ENCODE data around the gene PLCB2. TPM values are rescaled to one million over a fixed set of nuclear protein-coding genes. Genes with fewer than 3 reads are reported as not detected.

The PLCB2 gene
- total RNA-seq, 1 donor: 61.7 TPM

GRCh38 chr15:40267670-40268069 lies 40.1 kb downstream of the PLCB2 start:
- Histone ChIP-seq H3K4me3 (ENCODE audit: low read length) (no peak overlapping the region), H3K4me1 (ENCODE audit: insufficient read depth, low read length) (no peaks in the 10 kb centered on the region), H3K9me3 (ENCODE audit: low read depth, low read length) (no peaks in the 10 kb centered on the region), H3K27me3 (ENCODE audit: insufficient read depth, low read length) (no peaks in the 10 kb centered on the region)

- Histone ChIP-seq H3K4me1 (ENCODE audit: insufficient read depth, low read length) (no peaks in the 10 kb centered on the region), H3K27me3 (ENCODE audit: insufficient read depth, low read length) (no peaks in the 10 kb centered on the region), H3K9me3 (ENCODE audit: low read depth, low read length) (no peaks in the 10 kb centered on the region), H3K4me3 (ENCODE audit: low read length) (no peak overlapping the region)
Observed at GRCh38 chr15:40266828-40267304, 40.9 kb downstream of the PLCB2 start.

DNA sequence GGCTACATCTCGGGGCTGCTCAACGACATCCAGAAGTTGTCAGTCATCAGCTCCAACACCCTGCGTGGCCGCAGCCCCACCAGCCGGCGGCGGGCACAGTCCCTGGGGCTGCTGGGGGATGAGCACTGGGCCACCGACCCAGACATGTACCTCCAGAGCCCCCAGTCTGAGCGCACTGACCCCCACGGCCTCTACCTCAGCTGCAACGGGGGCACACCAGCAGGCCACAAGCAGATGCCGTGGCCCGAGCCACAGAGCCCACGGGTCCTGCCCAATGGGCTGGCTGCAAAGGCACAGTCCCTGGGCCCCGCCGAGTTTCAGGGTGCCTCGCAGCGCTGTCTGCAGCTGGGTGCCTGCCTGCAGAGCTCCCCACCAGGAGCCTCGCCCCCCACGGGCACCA lies 41.9 kb downstream of the PLCB2 start:
- H3K27me3 ChIP-seq (ENCODE audit: insufficient read depth, low read length): no peaks in the 10 kb centered on the region
- H3K4me3 ChIP-seq (ENCODE audit: low read length): no peak overlapping the region
- H3K4me1 ChIP-seq (ENCODE audit: insufficient read depth, low read length): no peaks in the 10 kb centered on the region
- H3K9me3 ChIP-seq (ENCODE audit: low read depth, low read length): no peaks in the 10 kb centered on the region

DNA sequence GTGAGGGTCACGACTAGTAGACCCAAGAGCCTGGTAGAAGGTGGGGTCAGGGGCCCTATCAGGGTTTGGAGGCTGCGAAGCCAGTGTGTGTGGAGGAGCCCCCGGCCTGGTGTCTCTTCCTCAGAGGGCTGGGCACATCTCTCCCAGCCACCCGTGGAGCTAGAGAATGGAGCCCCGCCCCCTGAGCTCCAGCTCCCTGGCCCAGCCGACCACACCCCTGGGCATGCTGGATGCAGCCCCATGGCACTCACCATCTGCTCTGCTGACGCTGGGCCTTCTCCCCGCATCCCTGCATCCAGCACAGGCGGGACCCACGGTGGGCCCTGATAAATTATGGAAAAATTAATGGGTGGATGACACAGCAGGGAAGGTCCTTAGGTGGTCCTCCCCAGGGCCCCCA lies 42.4 kb downstream of the PLCB2 start:
- Histone ChIP-seq H3K4me1 (ENCODE audit: insufficient read depth, low read length) (no peaks in the 10 kb centered on the region), H3K4me3 (ENCODE audit: low read length) (no peak overlapping the region), H3K27me3 (ENCODE audit: insufficient read depth, low read length) (no peaks in the 10 kb centered on the region), H3K9me3 (ENCODE audit: low read depth, low read length) (no peaks in the 10 kb centered on the region)

DNA sequence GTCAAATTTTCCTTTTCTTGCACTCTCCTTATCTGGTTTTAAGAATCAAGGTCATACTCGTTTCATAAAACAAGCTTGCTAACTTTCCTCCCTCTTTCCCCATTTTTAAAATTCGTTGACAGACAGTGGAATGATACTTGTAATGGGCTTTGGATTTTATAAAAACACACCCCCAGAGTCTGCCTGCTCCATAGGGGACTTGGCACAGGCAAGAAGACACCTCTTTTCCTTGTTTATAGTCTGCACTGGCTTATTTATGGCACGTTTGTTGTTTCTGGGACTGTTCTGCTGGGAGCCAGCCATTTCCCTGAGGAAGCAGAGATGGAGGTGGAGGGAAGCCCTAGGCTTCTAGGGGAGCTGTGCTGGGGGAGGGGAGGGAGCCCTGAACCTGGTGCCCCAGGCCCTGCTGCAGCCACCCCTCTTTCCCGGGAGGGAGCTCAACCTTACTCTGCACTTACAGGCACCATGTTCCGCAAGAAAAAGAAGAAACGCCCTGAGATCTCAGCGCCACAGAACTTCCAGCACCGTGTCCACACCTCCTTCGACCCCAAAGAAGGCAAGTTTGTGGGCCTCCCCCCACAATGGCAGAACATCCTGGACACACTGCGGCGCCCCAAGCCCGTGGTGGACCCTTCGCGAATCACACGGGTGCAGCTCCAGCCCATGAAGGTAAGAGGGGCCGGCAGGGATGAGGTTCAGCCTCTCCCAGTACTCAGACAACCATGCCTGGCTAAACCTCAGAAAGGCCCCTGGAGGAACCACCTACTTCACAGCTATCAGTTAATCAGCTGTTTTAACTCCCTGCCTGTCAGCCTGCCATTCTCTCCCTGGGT lies 43.2 kb downstream of the PLCB2 start:
- Histone ChIP-seq H3K4me3 (ENCODE audit: low read length) (no peak overlapping the region), H3K4me1 (ENCODE audit: insufficient read depth, low read length) (no peaks in the 10 kb centered on the region), H3K27me3 (ENCODE audit: insufficient read depth, low read length) (no peaks in the 10 kb centered on the region), H3K9me3 (ENCODE audit: low read depth, low read length) (no peaks in the 10 kb centered on the region)

GRCh38 chr15:40263024-40263754 lies 44.5 kb downstream of the PLCB2 start:
- Histone ChIP-seq H3K4me3 (ENCODE audit: low read length) (no peak overlapping the region), H3K27me3 (ENCODE audit: insufficient read depth, low read length) (no peaks in the 10 kb centered on the region), H3K4me1 (ENCODE audit: insufficient read depth, low read length) (no peaks in the 10 kb centered on the region), H3K9me3 (ENCODE audit: low read depth, low read length) (no peaks in the 10 kb centered on the region)

DNA sequence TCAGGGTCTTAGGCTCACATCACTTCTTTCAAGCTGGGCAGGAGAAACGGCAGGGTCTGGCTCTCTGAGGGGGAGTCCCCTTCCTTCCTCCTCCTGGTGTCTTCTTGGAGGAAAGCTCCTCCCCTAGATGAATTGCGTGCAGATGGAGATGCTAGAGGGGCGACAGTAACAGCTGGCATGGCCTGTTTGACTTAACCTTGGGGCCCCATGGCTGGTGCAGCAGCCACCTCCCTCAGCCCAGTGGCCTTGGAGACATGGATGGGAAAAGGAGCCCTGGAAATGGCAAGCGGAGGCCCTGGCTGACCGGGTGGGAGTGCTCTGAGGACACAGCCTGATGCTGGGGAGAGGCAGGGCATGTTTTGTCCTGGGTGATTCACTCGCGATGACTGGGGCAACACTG lies 48.7 kb downstream of the PLCB2 start:
- H3K4me1 ChIP-seq (ENCODE audit: insufficient read depth, low read length): no peaks in the 10 kb centered on the region
- peaks cover 6% of the 10 kb centered on the region for H3K27me3 ChIP-seq (ENCODE audit: insufficient read depth, low read length)
- no peak overlapping the region for H3K4me3 ChIP-seq (ENCODE audit: low read length)

GRCh38 chr15:40258544-40258943 lies 49.2 kb downstream of the PLCB2 start:
- peaks cover under 1% of the 10 kb centered on the region for H3K4me1 ChIP-seq (ENCODE audit: insufficient read depth, low read length)
- H3K4me3 ChIP-seq (ENCODE audit: low read length): no peak overlapping the region
- no peaks in the 10 kb centered on the region for H3K9me3 ChIP-seq (ENCODE audit: low read depth, low read length)
- H3K27me3 ChIP-seq (ENCODE audit: insufficient read depth, low read length): peaks cover 10% of the 10 kb centered on the region

More for the DNA sequence above, 48.7 kb downstream of the PLCB2 start:
- H3K9me3 ChIP-seq (ENCODE audit: low read depth, low read length): no peaks in the 10 kb centered on the region

- Histone ChIP-seq H3K4me1 (ENCODE audit: insufficient read depth, low read length) (peaks cover 7% of the 10 kb centered on the region), H3K9me3 (ENCODE audit: low read depth, low read length) (no peaks in the 10 kb centered on the region), H3K27me3 (ENCODE audit: insufficient read depth, low read length) (peaks cover 17% of the 10 kb centered on the region), H3K4me3 (ENCODE audit: low read length) (no peak overlapping the region)
Observed at GRCh38 chr15:40257656-40258450, 49.9 kb downstream of the PLCB2 start.

DNA sequence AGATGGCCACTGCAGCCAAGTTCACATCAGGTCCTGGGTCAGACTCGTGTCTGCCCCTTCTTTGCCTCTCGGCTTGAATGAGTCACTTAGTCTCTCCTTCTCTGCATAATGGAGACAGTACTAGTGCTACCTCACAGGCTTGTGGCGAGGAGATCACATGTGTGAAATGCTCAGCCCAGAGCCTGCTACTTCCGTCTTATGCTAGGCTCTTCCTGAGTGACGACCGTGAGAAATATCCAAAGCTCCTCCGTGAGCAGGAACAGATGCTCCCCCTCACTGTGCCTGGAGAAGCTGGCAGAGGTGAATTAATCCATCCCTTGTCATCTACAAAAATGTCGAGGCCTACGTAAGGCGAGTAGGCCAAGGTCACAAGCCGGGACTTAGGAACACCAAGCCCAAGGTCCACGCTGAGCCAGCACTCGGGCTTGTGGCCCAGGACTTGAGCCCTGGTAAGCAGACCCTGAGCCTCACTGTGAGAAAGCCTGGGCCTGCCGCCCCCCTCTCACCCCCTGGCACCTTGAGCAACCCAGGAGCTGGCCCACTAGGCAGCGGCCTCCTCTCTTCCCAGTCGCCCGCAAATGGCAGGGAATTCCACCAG lies 51.0 kb downstream of the PLCB2 start:
- Histone ChIP-seq H3K9me3 (ENCODE audit: low read depth, low read length) (no peaks in the 10 kb centered on the region), H3K27me3 (ENCODE audit: insufficient read depth, low read length) (peaks cover 29% of the 10 kb centered on the region), H3K4me3 (ENCODE audit: low read length) (no peak overlapping the region), H3K4me1 (ENCODE audit: insufficient read depth, low read length) (peaks cover 14% of the 10 kb centered on the region)

- Histone ChIP-seq H3K4me1 (ENCODE audit: insufficient read depth, low read length) (peaks cover 14% of the 10 kb centered on the region), H3K4me3 (ENCODE audit: low read length) (no peak overlapping the region), H3K27me3 (ENCODE audit: insufficient read depth, low read length) (peaks cover 35% of the 10 kb centered on the region), H3K9me3 (ENCODE audit: low read depth, low read length) (no peaks in the 10 kb centered on the region)
Observed at GRCh38 chr15:40255033-40255432, 52.7 kb downstream of the PLCB2 start.

DNA sequence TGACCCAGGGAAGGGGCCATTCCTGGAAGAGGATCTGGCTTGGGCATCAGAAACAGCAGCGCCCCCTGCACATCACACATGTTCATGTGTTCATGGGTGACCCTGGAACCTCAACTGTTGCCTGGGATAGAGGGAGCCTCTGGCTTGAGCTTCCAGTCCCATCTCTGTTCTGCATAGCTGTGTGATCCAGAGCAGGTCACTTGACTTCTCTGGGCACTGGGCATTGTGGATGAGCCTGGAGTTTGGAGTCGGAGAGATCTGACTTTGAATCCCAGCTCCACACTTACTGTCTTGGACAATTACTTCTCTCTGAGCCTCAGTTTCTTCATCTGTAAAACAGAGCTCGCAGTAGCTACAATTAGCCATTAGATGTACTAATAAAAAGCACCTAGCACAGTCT lies 53.3 kb downstream of the PLCB2 start:
- Histone ChIP-seq H3K4me3 (ENCODE audit: low read length) (no peak overlapping the region), H3K27me3 (ENCODE audit: insufficient read depth, low read length) (peaks cover 35% of the 10 kb centered on the region), H3K9me3 (ENCODE audit: low read depth, low read length) (no peaks in the 10 kb centered on the region), H3K4me1 (ENCODE audit: insufficient read depth, low read length) (peaks cover 14% of the 10 kb centered on the region)

- Histone ChIP-seq H3K9me3 (ENCODE audit: low read depth, low read length) (no peaks in the 10 kb centered on the region), H3K4me1 (ENCODE audit: insufficient read depth, low read length) (peaks cover 14% of the 10 kb centered on the region), H3K27me3 (ENCODE audit: insufficient read depth, low read length) (peaks cover 35% of the 10 kb centered on the region), H3K4me3 (ENCODE audit: low read length) (peak overlapping the region; percentile 24)
Observed at GRCh38 chr15:40253167-40253790, 54.5 kb downstream of the PLCB2 start.

GRCh38 chr15:40252438-40253166 lies 55.1 kb downstream of the PLCB2 start:
- Histone ChIP-seq H3K27me3 (ENCODE audit: insufficient read depth, low read length) (peaks cover 35% of the 10 kb centered on the region), H3K4me3 (ENCODE audit: low read length) (peak overlapping the region; percentile 24), H3K9me3 (ENCODE audit: low read depth, low read length) (no peaks in the 10 kb centered on the region), H3K4me1 (ENCODE audit: insufficient read depth, low read length) (peaks cover 14% of the 10 kb centered on the region)

All from mononuclear cell (primary cell).